Psoas muscle (tissue), 8 donors: ENCODE data around the gene MYB. TPM values are rescaled to one million over a fixed set of nuclear protein-coding genes. Genes with fewer than 3 reads are reported as not detected.

Source experiments
- ATAC-seq, 4 donors: fragments of 200-7000 bp; cut with Tn5 transposase; one replicate each; pipeline ENCODE4 v1.9.1; 2020; ENCODE audit warnings: moderate library complexity in 3 of 4, mild to moderate bottlenecking in 2 of 4
- DNase-seq, 2 donors: peaks; one replicate each; pipeline ENCODE4 v3.0.0-alpha.2; 2020
- H3K27ac ChIP-seq: fragments of 200-600 bp; one replicate; pipeline ENCODE4 v1.8.0; 2022
- H3K27me3 ChIP-seq, 3 donors: fragments of 200-600 bp in 1 of 3; one replicate each; pipeline versions ENCODE4 v1.6.1 to v1.8.0; 2013 to 2022; ENCODE audit warnings: low read length in 2 of 3, mild to moderate bottlenecking in 2 of 3, moderate library complexity in 1 of 3; ENCODE audit not compliant: insufficient read depth in 3 of 3
- H3K36me3 ChIP-seq, 2 donors: fragments of 200-600 bp in 1 of 2; one replicate each; pipeline versions ENCODE4 v1.6.1 to v1.8.0; 2013 to 2022; ENCODE audit warnings: low read depth in 1 of 2, mild to moderate bottlenecking in 1 of 2, moderate library complexity in 1 of 2; ENCODE audit not compliant: insufficient read depth in 1 of 2
- H3K4me1 ChIP-seq: fragments of 200-600 bp; one replicate; pipeline ENCODE4 v1.8.0; 2022
- H3K4me3 ChIP-seq: fragments of 200-600 bp; one replicate; pipeline ENCODE4 v1.8.0; 2022; ENCODE audit warnings: mild to moderate bottlenecking
- H3K9me3 ChIP-seq: fragments of 200-600 bp; one replicate; pipeline ENCODE4 v1.8.0; 2022
- WGBS, 3 donors: extraction: QIAGEN DNeasy Blood & Tissue Kit; methylation state at CpG; one replicate each; pipeline versions ENCODE4 v1.1.6 to v1.1.7; 2013; 5-methylcytosine and 5-hydroxymethylcytosine counted together
- intact Hi-C, 2 donors: fragments of 100-400 bp; cut with DNase I; formaldehyde crosslinking; loops; one replicate each; pipeline versions ENCODE4 v1.11.0 to v1.14.2; 2022
- polyA plus RNA-seq, 3 donors: library from polyadenylated mRNA; stranded (reverse); fragments of 200-250 nt; gene quantifications; one replicate each; pipeline ENCODE4 v1.2.3, GENCODE V29; 2013
- total RNA-seq, 4 donors: library from RNA; stranded (reverse); fragmentation: NEBNext Ultra II Directional in 2 of 4; extraction: Animal tissue kit (Norgen Biotek cat#: 25700) in 2 of 4; gene quantifications; one replicate each; pipeline versions ENCODE4 v1.2.1 to v1.2.4, GENCODE V29; 2021 to 2023
- TF ChIP-seq, protein P1 (sequence below): fragments of 200-600 bp; IDR thresholded peaks from one replicate; pipeline ENCODE4 v1.8.0; 2022; ENCODE audit warnings: antibody characterized with exemption
- donor health status: healthy with polysubstance abuse.
- donor health status: DM: no; HTN: no; CAD: no; lungs with moderate emphysema.
- donor health status: Bipolar disorder and iron deficiency.
- donor health status: healthy.
- donor health status: DM: yes; HTN: yes; CAD: no.
- donor health status: DM: no; HTN: no; CAD: no.
- donor health status: DM: no; HTN: no; CAD: no.
- donor health status: DM: yes; HTN: yes; CAD: no.

Gene MYB
- total and polyA plus RNA-seq, 7 donors, result 0.04 to 0.28 (median 0.05) TPM; not detected in 3

DNA sequence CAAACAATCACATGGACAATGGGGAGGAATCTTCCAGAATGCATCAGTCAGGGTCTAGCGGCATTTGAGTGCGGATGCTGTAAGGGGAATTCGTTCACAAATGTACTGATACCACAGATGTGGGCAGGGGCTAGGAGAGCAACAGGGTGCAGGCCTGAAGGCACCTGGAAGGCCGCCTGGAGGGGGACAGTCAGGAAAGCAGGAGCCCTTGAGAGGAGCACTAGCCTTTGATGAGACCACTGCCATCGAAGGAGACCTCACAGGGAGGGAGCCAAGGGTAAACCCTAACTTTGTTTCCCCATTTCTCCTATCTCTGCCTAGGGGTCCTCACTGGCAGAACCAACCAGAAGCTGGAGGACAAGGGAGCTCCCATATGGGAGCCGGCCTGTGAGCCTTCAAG, 38.2 kb downstream of the MYB start:
- 95 to 97% (median 96%) methylated on average over 6 of the region's 6 CpGs for WGBS, 3 donors

DNA sequence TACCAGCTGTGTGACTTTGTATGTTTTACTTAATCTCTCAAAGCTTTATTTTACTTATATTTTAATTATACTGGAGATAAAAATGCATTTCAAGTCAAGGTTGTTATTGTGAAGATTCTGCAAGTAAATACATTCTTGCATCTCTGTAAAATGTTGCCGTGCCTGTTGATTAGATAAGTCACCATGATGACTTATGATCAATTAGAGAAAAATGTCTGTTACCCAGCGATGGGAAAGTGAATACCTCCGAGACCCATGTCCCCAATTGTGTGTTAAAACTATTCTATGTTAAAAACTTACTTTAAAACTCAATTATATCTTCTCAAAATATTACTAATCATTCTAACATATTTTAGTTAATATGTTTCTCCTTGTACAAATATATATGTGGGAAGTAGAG, 39.9 kb downstream of the MYB start:
- Histone ChIP-seq H3K4me1 (no peaks in the 10 kb centered on the region), H3K9me3 (no peaks in the 10 kb centered on the region), H3K27me3 (no peaks in the 10 kb centered on the region), H3K36me3 (no peaks in the 10 kb centered on the region), H3K27ac (no peak overlapping the region), H3K4me3 (no peak overlapping the region)
- intact Hi-C loops, result no loop called here
- no peak for ATAC-seq
- TF ChIP-seq, protein P1, sequence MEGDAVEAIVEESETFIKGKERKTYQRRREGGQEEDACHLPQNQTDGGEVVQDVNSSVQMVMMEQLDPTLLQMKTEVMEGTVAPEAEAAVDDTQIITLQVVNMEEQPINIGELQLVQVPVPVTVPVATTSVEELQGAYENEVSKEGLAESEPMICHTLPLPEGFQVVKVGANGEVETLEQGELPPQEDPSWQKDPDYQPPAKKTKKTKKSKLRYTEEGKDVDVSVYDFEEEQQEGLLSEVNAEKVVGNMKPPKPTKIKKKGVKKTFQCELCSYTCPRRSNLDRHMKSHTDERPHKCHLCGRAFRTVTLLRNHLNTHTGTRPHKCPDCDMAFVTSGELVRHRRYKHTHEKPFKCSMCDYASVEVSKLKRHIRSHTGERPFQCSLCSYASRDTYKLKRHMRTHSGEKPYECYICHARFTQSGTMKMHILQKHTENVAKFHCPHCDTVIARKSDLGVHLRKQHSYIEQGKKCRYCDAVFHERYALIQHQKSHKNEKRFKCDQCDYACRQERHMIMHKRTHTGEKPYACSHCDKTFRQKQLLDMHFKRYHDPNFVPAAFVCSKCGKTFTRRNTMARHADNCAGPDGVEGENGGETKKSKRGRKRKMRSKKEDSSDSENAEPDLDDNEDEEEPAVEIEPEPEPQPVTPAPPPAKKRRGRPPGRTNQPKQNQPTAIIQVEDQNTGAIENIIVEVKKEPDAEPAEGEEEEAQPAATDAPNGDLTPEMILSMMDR, result no peak
- DNase-seq, result no peak
- WGBS, 3 donors, result 87 to 92% (median 90%) methylated on average over 3 of the region's 3 CpGs

More for the DNA sequence above, 38.2 kb downstream of the MYB start:
- Histone ChIP-seq H3K4me3 (no peak overlapping the region), H3K36me3 (no peaks in the 10 kb centered on the region), H3K27me3 (no peaks in the 10 kb centered on the region), H3K27ac (no peak overlapping the region), H3K4me1 (no peaks in the 10 kb centered on the region), H3K9me3 (no peaks in the 10 kb centered on the region)
- ATAC-seq, result no peak
- TF ChIP-seq, protein P1, result no peak
- intact Hi-C loops, result no loop called here
- DNase-seq, result no peak

DNA sequence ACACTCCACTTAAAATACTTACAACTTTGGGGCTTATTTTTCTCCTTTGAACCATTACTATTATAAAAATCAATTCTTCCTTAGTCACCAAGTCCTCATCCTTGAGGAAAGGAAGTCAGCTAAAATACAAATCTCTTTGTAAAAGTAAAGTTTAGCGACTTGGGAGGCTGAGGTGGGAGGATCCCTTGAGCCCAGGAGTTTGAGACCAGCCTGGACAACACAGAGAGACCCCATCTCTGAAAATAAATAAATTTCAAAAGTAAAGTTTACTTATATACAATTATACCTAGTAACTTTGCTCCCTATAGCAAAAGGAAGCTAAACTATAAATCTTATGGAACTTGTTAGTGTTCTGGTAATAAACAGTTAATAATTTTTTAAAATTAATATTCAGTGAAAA, 40.4 kb downstream of the MYB start:
- WGBS, 3 donors, result 74 to 77% (median 76%) methylated on average over 1 of the region's 1 CpG
- intact Hi-C loops, result no loop called here
- no peak for DNase-seq
- Histone ChIP-seq H3K27ac (no peak overlapping the region), H3K9me3 (no peaks in the 10 kb centered on the region), H3K4me1 (no peaks in the 10 kb centered on the region), H3K27me3 (no peaks in the 10 kb centered on the region), H3K4me3 (no peak overlapping the region), H3K36me3 (no peaks in the 10 kb centered on the region)
- TF ChIP-seq, protein P1, result no peak
- no peak for ATAC-seq

DNA sequence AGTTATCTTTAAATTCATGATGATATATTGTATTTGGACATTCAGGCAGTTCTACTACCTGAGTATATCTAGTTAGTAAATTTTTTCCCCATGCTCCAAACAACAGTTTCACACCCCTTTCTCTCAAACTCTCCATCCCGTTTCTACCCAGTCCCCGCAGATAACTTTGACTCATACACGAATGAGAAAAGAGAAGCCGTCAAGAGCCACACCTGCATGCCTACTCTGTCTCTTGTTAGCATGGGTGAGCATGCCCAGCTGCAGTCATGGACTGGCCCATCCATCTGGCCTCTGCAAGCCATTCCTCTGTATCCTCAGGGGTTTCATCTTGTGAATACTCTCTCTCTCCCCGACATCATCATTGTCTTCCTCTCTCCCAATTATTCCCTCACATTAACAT, 41.5 kb downstream of the MYB start:
- no peaks in the 10 kb centered on the region for H3K4me1 ChIP-seq
- no peaks in the 10 kb centered on the region for H3K27me3 ChIP-seq
- no peaks in the 10 kb centered on the region for H3K9me3 ChIP-seq
- no peak for ATAC-seq
- TF ChIP-seq, protein P1, result no peak
- intact Hi-C loops, result no loop called here
- H3K36me3 ChIP-seq, result no peaks in the 10 kb centered on the region
- H3K4me3 ChIP-seq, result no peak overlapping the region
- no peak overlapping the region for H3K27ac ChIP-seq
- WGBS, 3 donors, result 82 to 88% (median 84%) methylated on average over 5 of the region's 5 CpGs
- no peak for DNase-seq

DNA sequence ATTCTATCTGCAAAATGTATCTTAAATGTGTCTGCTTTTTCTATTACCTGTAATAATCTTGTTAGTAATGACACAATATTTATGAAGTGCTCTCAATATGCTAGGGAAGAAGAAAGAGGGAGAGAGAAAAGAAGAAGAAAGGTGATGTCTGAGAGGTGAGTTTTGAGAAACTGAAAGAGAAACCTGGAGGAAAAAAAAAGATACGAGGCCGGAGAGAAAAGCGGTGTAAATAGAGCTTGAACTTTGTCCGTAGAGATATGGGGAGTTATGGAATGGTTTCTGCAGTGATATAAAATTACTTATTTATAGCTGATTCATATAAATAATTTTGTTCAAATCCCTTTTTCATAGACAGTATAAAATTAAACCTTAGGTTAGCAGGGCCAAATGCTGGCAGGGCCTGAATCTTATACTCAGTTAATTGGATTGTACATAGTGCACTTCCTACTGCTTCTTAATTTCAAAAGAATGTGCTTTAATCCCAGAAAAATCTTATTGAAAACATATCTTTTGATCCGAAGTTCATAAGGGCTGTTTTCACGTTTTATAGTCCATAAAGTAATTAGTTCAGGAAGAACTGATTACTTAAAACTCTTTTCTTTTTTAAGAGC, 43.0 kb downstream of the MYB start:
- ATAC-seq, result no peak
- TF ChIP-seq, protein P1, result no peak
- 64 to 69% (median 64%) methylated on average over 6 of the region's 6 CpGs for WGBS, 3 donors

More for the DNA sequence above, 43.0 kb downstream of the MYB start:
- intact Hi-C loops, result no loop called here
- no peaks in the 10 kb centered on the region for H3K4me1 ChIP-seq
- no peaks in the 10 kb centered on the region for H3K36me3 ChIP-seq
- H3K27ac ChIP-seq, result no peak overlapping the region
- DNase-seq, result no peak
- no peaks in the 10 kb centered on the region for H3K27me3 ChIP-seq
- no peak overlapping the region for H3K4me3 ChIP-seq
- H3K9me3 ChIP-seq, result no peaks in the 10 kb centered on the region
